GM12878 (cell line): ENCODE results near the gene AMER2. TPM values are rescaled to one million over a fixed set of nuclear protein-coding genes. Genes with fewer than 3 reads are reported as not detected.

Source experiments
- ATF7 ChIP-seq: fragments of 450-650 bp; IDR thresholded peaks from 2 replicates; pipeline ENCODE4 v1.6.1; 2016; ENCODE audit warnings: low read depth, mild to moderate bottlenecking
- BACH1 ChIP-seq: fragments of 450-650 bp; IDR thresholded peaks from 2 replicates; pipeline ENCODE4 v1.6.1; 2017; ENCODE audit warnings: mild to moderate bottlenecking, borderline replicate concordance
- CBFB ChIP-seq: IDR thresholded peaks from 2 replicates; pipeline ENCODE4 v1.6.1; 2016; ENCODE audit warnings: antibody characterized with exemption, low read depth
- CBX3 ChIP-seq: fragments of 200-600 bp; sonication (generic); IDR thresholded peaks from 2 replicates; pipeline ENCODE4 v1.6.1; 2016; ENCODE audit warnings: low read depth, borderline replicate concordance
- CBX5 ChIP-seq: sonication (generic); IDR thresholded peaks from 2 replicates; pipeline ENCODE4 v1.6.1; 2016; ENCODE audit warnings: low read depth, moderate library complexity, mild to moderate bottlenecking, inconsistent platforms
- ESRRA ChIP-seq: IDR thresholded peaks from 2 replicates; pipeline ENCODE4 v1.6.1; 2012; ENCODE audit warnings: mild to moderate bottlenecking, low read length, improper control_type of control experiment
- FOXK2 ChIP-seq: fragments of 450-650 bp; IDR thresholded peaks from 2 replicates; pipeline ENCODE4 v1.6.1; 2017; ENCODE audit warnings: mild to moderate bottlenecking, moderate library complexity
- HDAC2 ChIP-seq: fragments of 200-600 bp; sonication (generic); IDR thresholded peaks from 2 replicates; pipeline ENCODE4 v1.6.1; 2017
- IRF4 ChIP-seq: IDR thresholded peaks from 2 replicates; pipeline ENCODE4 v1.6.1; 2011; ENCODE audit warnings: low read depth, low read length
- MTA3 ChIP-seq: IDR thresholded peaks from 2 replicates; pipeline ENCODE4 v1.6.1; 2012; ENCODE audit warnings: low read length, inconsistent platforms, borderline replicate concordance
- PAX5 ChIP-seq: IDR thresholded peaks from 2 replicates; pipeline ENCODE4 v1.6.1; 2011; ENCODE audit warnings: low read depth, low read length, borderline replicate concordance
- SRF ChIP-seq, 2 experiments: IDR thresholded peaks; 2 replicates each; pipeline ENCODE4 v1.6.1; 2011; ENCODE audit warnings: low read depth in 2 of 2, low read length in 2 of 2, mild to moderate bottlenecking in 1 of 2, moderate library complexity in 1 of 2
- STAT3 ChIP-seq: IDR thresholded peaks from 2 replicates; pipeline ENCODE4 v1.6.1; 2011; ENCODE audit warnings: low read depth, low read length, improper control_type of control experiment
- YBX1 ChIP-seq: fragments of 450-650 bp; IDR thresholded peaks from 2 replicates; pipeline ENCODE4 v1.6.1; 2016; ENCODE audit warnings: antibody characterized with exemption
- ZNF384 ChIP-seq: IDR thresholded peaks from 2 replicates; pipeline ENCODE4 v1.6.1; 2012; ENCODE audit warnings: low read depth, mild to moderate bottlenecking, low read length, improper control_type of control experiment, borderline replicate concordance
- polyA plus RNA-seq, 11 experiments: library from polyadenylated mRNA; depleted of rRNA in 4 of 11; unstranded in 6 of 11; stranded (reverse) in 5 of 11; fragments of >200 nt; fragmentation: Nextera tagmentation in 4 of 11; fragmentation: Illumina TruSeq in 1 of 11; extraction: Ambion mirVana in 4 of 11; extraction: Trizol in 1 of 11; gene quantifications; 1 replicate in 1 of 11; 2 replicates in 10 of 11; pipeline versions ENCODE4 v1.2.1 to v1.2.3, GENCODE V29; 2011 to 2016; ENCODE audit warnings: inconsistent platforms in 2 of 11, missing spikeins in 2 of 11, low read depth in 1 of 11
- total RNA-seq, 4 experiments: library from RNA; depleted of rRNA in 3 of 4; stranded (reverse); fragments of >200 nt in 3 of 4; fragmentation: Illumina TruSeq in 1 of 4; extraction: Trizol in 1 of 4; gene quantifications; 2 replicates each; pipeline versions ENCODE4 v1.2.1 to v1.2.3, GENCODE V29; 2013 to 2021
- TF ChIP-seq, protein P1 (sequence below): fragments of 450-650 bp; IDR thresholded peaks from 2 replicates; pipeline ENCODE4 v1.6.1; 2016; ENCODE audit warnings: mild to moderate bottlenecking, moderate library complexity, borderline replicate concordance
- TF ChIP-seq, protein P2 (sequence below): IDR thresholded peaks from 2 replicates; pipeline ENCODE4 v1.6.1; 2011; ENCODE audit warnings: low read depth, low read length, improper control_type of control experiment, borderline replicate concordance
- TF ChIP-seq, protein P3 (sequence below): fragments of 450-650 bp; IDR thresholded peaks from 2 replicates; pipeline ENCODE4 v1.6.1; 2017; ENCODE audit warnings: mild to moderate bottlenecking, moderate library complexity
- TF ChIP-seq, protein P4 (sequence below): IDR thresholded peaks from 2 replicates; pipeline ENCODE4 v1.6.1; 2011; ENCODE audit warnings: borderline replicate concordance, low read depth, mild to moderate bottlenecking, moderate library complexity, low read length; ENCODE audit not compliant: insufficient read depth, poor library complexity, severe bottlenecking
- TF ChIP-seq, protein P5 (sequence below): fragments of 450-650 bp; conservative IDR thresholded peaks from 2 replicates; pipeline ENCODE4 v1.6.1; 2017; ENCODE audit warnings: mild to moderate bottlenecking, moderate library complexity

AMER2 gene
- total and polyA plus RNA-seq, 10 of the 15 experiments (the other 5 are each of a cell fraction or from before 2014, with no cell fraction given), result 0.01 to 0.34 (median 0.21) TPM

DNA sequence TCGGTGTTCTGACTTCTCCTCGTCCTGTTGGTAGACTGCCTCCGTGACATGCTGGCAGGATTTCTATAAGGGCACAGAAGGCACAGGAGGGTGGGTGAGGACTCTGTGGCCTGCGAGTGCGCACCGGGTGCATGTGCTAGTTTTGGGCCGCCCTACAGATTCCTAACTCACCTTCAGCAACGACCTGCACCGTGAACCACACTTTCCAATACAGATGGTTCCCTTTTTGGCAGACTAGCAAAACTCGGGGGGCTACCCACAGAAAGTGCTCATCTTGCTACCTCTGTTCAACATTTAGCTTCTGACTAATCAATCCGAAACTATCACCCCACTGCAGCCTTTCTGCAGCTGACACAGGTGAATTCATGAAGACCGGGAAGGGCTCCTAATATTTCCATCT is 14.1 kb upstream of the AMER2 start (continued):
- TF ChIP-seq, protein P1, sequence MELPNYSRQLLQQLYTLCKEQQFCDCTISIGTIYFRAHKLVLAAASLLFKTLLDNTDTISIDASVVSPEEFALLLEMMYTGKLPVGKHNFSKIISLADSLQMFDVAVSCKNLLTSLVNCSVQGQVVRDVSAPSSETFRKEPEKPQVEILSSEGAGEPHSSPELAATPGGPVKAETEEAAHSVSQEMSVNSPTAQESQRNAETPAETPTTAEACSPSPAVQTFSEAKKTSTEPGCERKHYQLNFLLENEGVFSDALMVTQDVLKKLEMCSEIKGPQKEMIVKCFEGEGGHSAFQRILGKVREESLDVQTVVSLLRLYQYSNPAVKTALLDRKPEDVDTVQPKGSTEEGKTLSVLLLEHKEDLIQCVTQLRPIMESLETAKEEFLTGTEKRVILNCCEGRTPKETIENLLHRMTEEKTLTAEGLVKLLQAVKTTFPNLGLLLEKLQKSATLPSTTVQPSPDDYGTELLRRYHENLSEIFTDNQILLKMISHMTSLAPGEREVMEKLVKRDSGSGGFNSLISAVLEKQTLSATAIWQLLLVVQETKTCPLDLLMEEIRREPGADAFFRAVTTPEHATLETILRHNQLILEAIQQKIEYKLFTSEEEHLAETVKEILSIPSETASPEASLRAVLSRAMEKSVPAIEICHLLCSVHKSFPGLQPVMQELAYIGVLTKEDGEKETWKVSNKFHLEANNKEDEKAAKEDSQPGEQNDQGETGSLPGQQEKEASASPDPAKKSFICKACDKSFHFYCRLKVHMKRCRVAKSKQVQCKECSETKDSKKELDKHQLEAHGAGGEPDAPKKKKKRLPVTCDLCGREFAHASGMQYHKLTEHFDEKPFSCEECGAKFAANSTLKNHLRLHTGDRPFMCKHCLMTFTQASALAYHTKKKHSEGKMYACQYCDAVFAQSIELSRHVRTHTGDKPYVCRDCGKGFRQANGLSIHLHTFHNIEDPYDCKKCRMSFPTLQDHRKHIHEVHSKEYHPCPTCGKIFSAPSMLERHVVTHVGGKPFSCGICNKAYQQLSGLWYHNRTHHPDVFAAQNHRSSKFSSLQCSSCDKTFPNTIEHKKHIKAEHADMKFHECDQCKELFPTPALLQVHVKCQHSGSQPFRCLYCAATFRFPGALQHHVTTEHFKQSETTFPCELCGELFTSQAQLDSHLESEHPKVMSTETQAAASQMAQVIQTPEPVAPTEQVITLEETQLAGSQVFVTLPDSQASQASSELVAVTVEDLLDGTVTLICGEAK, result no peak
- TF ChIP-seq BACH1 (no peak), YBX1 (no peak), IRF4 (no peak), SRF (IDR thresholded peaks at IDR 0.05; ENCODE audit: low read depth in 2 of 2, low read length in 2 of 2) (no peak), CBX3 (no peak), HDAC2 (no peak), ZNF384 (no peak), ESRRA (no peak), STAT3 (no peak), MTA3 (peak; percentile 73; the same call in 1 of the 2 replicates), CBFB (0 out of 2 replicates have a peak, but pooled peaks have one; percentile 24), ATF7 (no peak), CBX5 (no peak), FOXK2 (no peak), PAX5 (no peak)
- TF ChIP-seq, protein P2, sequence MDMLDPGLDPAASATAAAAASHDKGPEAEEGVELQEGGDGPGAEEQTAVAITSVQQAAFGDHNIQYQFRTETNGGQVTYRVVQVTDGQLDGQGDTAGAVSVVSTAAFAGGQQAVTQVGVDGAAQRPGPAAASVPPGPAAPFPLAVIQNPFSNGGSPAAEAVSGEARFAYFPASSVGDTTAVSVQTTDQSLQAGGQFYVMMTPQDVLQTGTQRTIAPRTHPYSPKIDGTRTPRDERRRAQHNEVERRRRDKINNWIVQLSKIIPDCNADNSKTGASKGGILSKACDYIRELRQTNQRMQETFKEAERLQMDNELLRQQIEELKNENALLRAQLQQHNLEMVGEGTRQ, result no peak
- TF ChIP-seq, protein P3, sequence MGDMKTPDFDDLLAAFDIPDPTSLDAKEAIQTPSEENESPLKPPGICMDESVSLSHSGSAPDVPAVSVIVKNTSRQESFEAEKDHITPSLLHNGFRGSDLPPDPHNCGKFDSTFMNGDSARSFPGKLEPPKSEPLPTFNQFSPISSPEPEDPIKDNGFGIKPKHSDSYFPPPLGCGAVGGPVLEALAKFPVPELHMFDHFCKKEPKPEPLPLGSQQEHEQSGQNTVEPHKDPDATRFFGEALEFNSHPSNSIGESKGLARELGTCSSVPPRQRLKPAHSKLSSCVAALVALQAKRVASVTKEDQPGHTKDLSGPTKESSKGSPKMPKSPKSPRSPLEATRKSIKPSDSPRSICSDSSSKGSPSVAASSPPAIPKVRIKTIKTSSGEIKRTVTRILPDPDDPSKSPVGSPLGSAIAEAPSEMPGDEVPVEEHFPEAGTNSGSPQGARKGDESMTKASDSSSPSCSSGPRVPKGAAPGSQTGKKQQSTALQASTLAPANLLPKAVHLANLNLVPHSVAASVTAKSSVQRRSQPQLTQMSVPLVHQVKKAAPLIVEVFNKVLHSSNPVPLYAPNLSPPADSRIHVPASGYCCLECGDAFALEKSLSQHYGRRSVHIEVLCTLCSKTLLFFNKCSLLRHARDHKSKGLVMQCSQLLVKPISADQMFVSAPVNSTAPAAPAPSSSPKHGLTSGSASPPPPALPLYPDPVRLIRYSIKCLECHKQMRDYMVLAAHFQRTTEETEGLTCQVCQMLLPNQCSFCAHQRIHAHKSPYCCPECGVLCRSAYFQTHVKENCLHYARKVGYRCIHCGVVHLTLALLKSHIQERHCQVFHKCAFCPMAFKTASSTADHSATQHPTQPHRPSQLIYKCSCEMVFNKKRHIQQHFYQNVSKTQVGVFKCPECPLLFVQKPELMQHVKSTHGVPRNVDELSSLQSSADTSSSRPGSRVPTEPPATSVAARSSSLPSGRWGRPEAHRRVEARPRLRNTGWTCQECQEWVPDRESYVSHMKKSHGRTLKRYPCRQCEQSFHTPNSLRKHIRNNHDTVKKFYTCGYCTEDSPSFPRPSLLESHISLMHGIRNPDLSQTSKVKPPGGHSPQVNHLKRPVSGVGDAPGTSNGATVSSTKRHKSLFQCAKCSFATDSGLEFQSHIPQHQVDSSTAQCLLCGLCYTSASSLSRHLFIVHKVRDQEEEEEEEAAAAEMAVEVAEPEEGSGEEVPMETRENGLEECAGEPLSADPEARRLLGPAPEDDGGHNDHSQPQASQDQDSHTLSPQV, result no peak
- TF ChIP-seq, protein P4, sequence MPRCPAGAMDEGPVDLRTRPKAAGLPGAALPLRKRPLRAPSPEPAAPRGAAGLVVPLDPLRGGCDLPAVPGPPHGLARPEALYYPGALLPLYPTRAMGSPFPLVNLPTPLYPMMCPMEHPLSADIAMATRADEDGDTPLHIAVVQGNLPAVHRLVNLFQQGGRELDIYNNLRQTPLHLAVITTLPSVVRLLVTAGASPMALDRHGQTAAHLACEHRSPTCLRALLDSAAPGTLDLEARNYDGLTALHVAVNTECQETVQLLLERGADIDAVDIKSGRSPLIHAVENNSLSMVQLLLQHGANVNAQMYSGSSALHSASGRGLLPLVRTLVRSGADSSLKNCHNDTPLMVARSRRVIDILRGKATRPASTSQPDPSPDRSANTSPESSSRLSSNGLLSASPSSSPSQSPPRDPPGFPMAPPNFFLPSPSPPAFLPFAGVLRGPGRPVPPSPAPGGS, result no peak
- TF ChIP-seq, protein P5, sequence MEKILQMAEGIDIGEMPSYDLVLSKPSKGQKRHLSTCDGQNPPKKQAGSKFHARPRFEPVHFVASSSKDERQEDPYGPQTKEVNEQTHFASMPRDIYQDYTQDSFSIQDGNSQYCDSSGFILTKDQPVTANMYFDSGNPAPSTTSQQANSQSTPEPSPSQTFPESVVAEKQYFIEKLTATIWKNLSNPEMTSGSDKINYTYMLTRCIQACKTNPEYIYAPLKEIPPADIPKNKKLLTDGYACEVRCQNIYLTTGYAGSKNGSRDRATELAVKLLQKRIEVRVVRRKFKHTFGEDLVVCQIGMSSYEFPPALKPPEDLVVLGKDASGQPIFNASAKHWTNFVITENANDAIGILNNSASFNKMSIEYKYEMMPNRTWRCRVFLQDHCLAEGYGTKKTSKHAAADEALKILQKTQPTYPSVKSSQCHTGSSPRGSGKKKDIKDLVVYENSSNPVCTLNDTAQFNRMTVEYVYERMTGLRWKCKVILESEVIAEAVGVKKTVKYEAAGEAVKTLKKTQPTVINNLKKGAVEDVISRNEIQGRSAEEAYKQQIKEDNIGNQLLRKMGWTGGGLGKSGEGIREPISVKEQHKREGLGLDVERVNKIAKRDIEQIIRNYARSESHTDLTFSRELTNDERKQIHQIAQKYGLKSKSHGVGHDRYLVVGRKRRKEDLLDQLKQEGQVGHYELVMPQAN, result no peak
